ENCODE data around the gene FXN.
A peak's percentile ranks its signal among the peaks of the same experiment; 100 is the strongest.

Gene FXN

GRCh38 chr9:69122549-69123141, 87.1 kb downstream of the FXN start:
- Histone ChIP-seq H3K9me2 (replicated peaks; ENCODE audit: insufficient read depth, low read length) (no peaks in the 10 kb centered on the region), H3K36me3 (replicated peaks; ENCODE audit: insufficient read depth, low read length) (no peaks in the 10 kb centered on the region), H3K4me3 (ENCODE audit: low read length) (peak overlapping the region; percentile 76), H3F3A (ENCODE audit: insufficient read depth, low read length) (peaks cover 11% of the 10 kb centered on the region), H3K4me1 (ENCODE audit: low read length) (peaks cover 8% of the 10 kb centered on the region; the same call in 1 of the 2 replicates), H4K20me1 (ENCODE audit: insufficient read depth, low read length) (no peaks in the 10 kb centered on the region), H3K9ac (ENCODE audit: low read length) (peak overlapping the region; percentile 44; the same call in 1 of the 2 replicates), H3K79me2 (ENCODE audit: low read length) (no peaks in the 10 kb centered on the region), H3K27me3 (replicated peaks; ENCODE audit: insufficient read depth, low read length) (peaks cover 8% of the 10 kb centered on the region), H3K4me2 (ENCODE audit: low read depth, low read length) (peak overlapping the region; percentile 90), H3K27ac (ENCODE audit: low read length) (peak overlapping the region; percentile 38; the same call in 1 of the 2 replicates), H2AFZ (ENCODE audit: low read length) (peak overlapping the region; percentile 83), H3K9me3 (replicated peaks; ENCODE audit: insufficient read depth, low read length) (no peaks in the 10 kb centered on the region)
- TF ChIP-seq EZH2phosphoT487 (IDR thresholded peaks at IDR 0.05; ENCODE audit: low read length) (no peak), EZH2 (optimal IDR thresholded peaks at IDR 0.05; ENCODE audit: low read depth, low read length) (no peak), CTCF (IDR thresholded peaks at IDR 0.05; ENCODE audit: low read length) (no peak)
- no peak for DNase-seq

DNA sequence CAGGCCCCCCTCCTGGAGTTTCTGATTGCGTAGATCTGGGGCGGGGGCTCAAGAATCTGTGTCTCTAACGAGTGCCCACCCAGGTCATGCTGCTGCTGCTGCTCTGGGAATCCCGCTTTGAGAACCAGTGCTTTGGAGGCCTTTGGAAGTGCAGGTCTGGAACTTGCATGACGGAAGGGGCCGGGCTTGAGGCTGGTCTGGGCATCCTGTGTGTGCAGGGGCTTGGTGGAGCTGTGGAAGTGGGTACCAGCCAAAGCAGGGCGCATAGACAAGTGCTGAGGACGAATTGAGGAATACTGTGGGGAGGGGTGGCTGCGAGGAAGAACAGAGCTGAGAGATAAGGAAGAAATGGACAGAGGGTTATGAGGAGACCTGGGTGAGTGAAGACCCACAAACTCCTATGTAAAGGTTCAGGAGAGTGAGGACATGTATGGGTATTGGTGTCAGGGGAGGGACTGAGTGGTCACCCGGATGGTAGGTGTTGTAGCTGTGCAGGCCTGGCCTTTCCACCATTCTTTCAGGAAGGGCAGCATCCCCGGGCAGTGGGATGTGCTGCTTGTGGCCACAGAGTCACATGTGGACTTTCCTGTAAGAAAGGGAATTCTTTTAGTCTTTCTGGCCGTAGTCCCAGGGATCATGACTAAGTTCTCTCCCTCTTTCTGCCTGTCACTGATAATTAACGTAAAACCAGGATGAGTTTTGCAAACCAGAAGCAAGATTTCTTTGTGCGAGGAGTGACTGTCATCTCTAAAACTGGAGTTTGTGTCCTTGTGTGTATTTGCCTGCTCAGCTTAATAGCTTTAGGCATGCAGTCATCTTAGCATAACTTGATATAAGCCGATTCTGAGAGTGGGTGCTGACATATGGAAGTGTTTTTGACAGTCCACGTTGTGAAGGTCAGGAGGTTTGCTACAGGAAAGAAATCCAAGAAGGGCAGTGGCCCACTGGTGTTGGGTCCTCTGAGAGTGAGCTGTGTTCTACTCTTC, 95.2 kb downstream of the FXN start:
- H3K79me2 ChIP-seq (ENCODE audit: low read length), result no peaks in the 10 kb centered on the region

DNA sequence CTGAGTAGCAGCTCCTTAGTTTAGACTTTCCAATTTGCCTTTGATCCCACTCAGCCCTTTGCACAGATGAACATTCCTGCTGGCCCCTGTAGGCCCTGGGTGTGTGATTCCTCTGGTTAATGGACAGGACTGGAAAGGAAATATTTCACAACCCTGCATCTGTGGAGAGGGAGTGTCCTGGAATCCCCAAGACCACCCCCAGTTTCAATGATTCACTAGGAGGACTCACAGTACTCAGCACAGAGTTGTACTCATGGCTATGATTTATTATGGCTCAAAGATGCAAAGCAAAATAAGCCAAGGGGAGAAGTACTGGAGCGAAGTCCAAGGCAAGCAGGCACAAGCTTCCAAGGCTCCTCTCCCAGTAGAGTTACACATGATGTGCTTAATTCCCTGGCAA, 96.1 kb downstream of the FXN start:
- no peaks in the 10 kb centered on the region for H3F3A ChIP-seq (ENCODE audit: insufficient read depth, low read length)
- H3K9me2 ChIP-seq (replicated peaks; ENCODE audit: insufficient read depth, low read length), result no peaks in the 10 kb centered on the region
- H3K4me1 ChIP-seq (ENCODE audit: low read length), result no peaks in the 10 kb centered on the region
- no peaks in the 10 kb centered on the region for H3K36me3 ChIP-seq (replicated peaks; ENCODE audit: insufficient read depth, low read length)
- no peaks in the 10 kb centered on the region for H3K27me3 ChIP-seq (replicated peaks; ENCODE audit: insufficient read depth, low read length)
- H3K9me3 ChIP-seq (replicated peaks; ENCODE audit: insufficient read depth, low read length), result no peaks in the 10 kb centered on the region
- no peak overlapping the region for H3K9ac ChIP-seq (ENCODE audit: low read length)
- H2AFZ ChIP-seq (ENCODE audit: low read length), result no peak overlapping the region
- no peaks in the 10 kb centered on the region for H4K20me1 ChIP-seq (ENCODE audit: insufficient read depth, low read length)
- TF ChIP-seq CTCF (IDR thresholded peaks at IDR 0.05; ENCODE audit: low read length) (no peak), EZH2 (optimal IDR thresholded peaks at IDR 0.05; ENCODE audit: low read depth, low read length) (no peak), EZH2phosphoT487 (IDR thresholded peaks at IDR 0.05; ENCODE audit: low read length) (no peak)
- H3K27ac ChIP-seq (ENCODE audit: low read length), result no peak overlapping the region
- H3K4me3 ChIP-seq (ENCODE audit: low read length), result no peak overlapping the region
- no peaks in the 10 kb centered on the region for H3K79me2 ChIP-seq (ENCODE audit: low read length)
- H3K4me2 ChIP-seq (ENCODE audit: low read depth, low read length), result no peak overlapping the region
- no peak for DNase-seq

More for the DNA sequence above, 95.2 kb downstream of the FXN start:
- Histone ChIP-seq H3K9me2 (replicated peaks; ENCODE audit: insufficient read depth, low read length) (no peaks in the 10 kb centered on the region), H3K9ac (ENCODE audit: low read length) (no peak overlapping the region), H3K4me2 (ENCODE audit: low read depth, low read length) (no peak overlapping the region), H3K36me3 (replicated peaks; ENCODE audit: insufficient read depth, low read length) (no peaks in the 10 kb centered on the region), H3K27me3 (replicated peaks; ENCODE audit: insufficient read depth, low read length) (no peaks in the 10 kb centered on the region), H2AFZ (ENCODE audit: low read length) (no peak overlapping the region), H3K4me3 (ENCODE audit: low read length) (no peak overlapping the region), H4K20me1 (ENCODE audit: insufficient read depth, low read length) (no peaks in the 10 kb centered on the region), H3F3A (ENCODE audit: insufficient read depth, low read length) (no peaks in the 10 kb centered on the region), H3K4me1 (ENCODE audit: low read length) (no peaks in the 10 kb centered on the region), H3K9me3 (replicated peaks; ENCODE audit: insufficient read depth, low read length) (no peaks in the 10 kb centered on the region), H3K27ac (ENCODE audit: low read length) (no peak overlapping the region)
- TF ChIP-seq EZH2phosphoT487 (IDR thresholded peaks at IDR 0.05; ENCODE audit: low read length) (no peak), EZH2 (optimal IDR thresholded peaks at IDR 0.05; ENCODE audit: low read depth, low read length) (no peak), CTCF (IDR thresholded peaks at IDR 0.05; ENCODE audit: low read length) (no peak)
- DNase-seq, result no peak

All from MM.1S (cell line).